Endothelial cell of umbilical vein (primary cell): ENCODE results near the gene ADGRD1. TPM values are rescaled to one million over a fixed set of nuclear protein-coding genes. Genes with fewer than 3 reads are reported as not detected.

ENCODE experiments used
- BruUV-seq: library from RNA; stranded (reverse); fragments of 400-500 nt; replicated peaks from 2 replicates; lab custom pipeline; 2021; lab: Mats Ljungman, UMichigan
- CTCF ChIA-PET: fragments of 300-600, 350-600 bp; sonication (Branson Sonifier 250); formaldehyde crosslinking; loops from one replicate; lab custom pipeline; 2021; ENCODE audit warnings: antibody characterized with exemption, inconsistent platforms; lab: Charles Lee
- POLR2A ChIA-PET: fragments of 300-600, 350-600 bp; sonication (Branson Sonifier 250); formaldehyde crosslinking; loops from one replicate; lab custom pipeline; 2021; ENCODE audit warnings: antibody characterized with exemption, inconsistent platforms; lab: Charles Lee
- DNase-seq: peaks from one replicate; pipeline ENCODE4 v3.0.0-alpha.2; 2011; ENCODE audit warnings: low read depth, low spot score
- FAIRE-seq: peaks from 2 replicates; lab custom pipeline; 2011; peaks lifted over from hg19 to GRCh38; lab: Jason Lieb, UNC
- H2AFZ ChIP-seq: 2 replicates; pipeline ENCODE4 v1.6.0; 2012; ENCODE audit warnings: low read depth, low read length, control low read depth, inconsistent platforms
- H3K27ac ChIP-seq: 2 replicates; pipeline ENCODE4 v1.5.1; 2011; ENCODE audit warnings: low read depth, mild to moderate bottlenecking, control low read depth, low read length, moderate library complexity; ENCODE audit not compliant: insufficient read depth
- H3K27me3 ChIP-seq, 2 experiments: 2 replicates each; pipeline versions ENCODE4 v1.6.0 to v1.6.1; 2011; ENCODE audit warnings: low read length in 2 of 2, mixed read lengths in 1 of 2; ENCODE audit not compliant: control insufficient read depth in 2 of 2, insufficient read depth in 2 of 2
- H3K36me3 ChIP-seq, 2 experiments: 2 replicates in 1 of 2; 3 replicates in 1 of 2; pipeline ENCODE4 v1.5.1; 2011; ENCODE audit warnings: low read length in 2 of 2, mild to moderate bottlenecking in 1 of 2, moderate library complexity in 1 of 2; ENCODE audit not compliant: control insufficient read depth in 2 of 2, insufficient read depth in 2 of 2; ENCODE audit errors: extremely low read depth in 1 of 2
- H3K4me1 ChIP-seq: 3 replicates; pipeline ENCODE4 v1.5.1; 2011; ENCODE audit warnings: mild to moderate bottlenecking, low read length; ENCODE audit not compliant: control insufficient read depth, insufficient read depth; ENCODE audit errors: extremely low read depth
- H3K4me2 ChIP-seq: 2 replicates; pipeline ENCODE4 v1.6.1; 2011; ENCODE audit warnings: low read length, control low read depth, mixed read lengths; ENCODE audit not compliant: insufficient read depth
- H3K4me3 ChIP-seq, 3 experiments: fragments of 200-600 bp in 1 of 3; sonication (generic), shearing (Covaris generic) in 1 of 3; replicated peaks in 1 of 3; 2 replicates each; pipeline ENCODE4 v1.5.1; 2011 to 2016; ENCODE audit warnings: control low read depth in 3 of 3, low read length in 3 of 3, mild to moderate bottlenecking in 2 of 3, inconsistent platforms in 1 of 3, low read depth in 1 of 3, moderate library complexity in 1 of 3; ENCODE audit not compliant: insufficient read depth in 1 of 3
- H3K79me2 ChIP-seq: 2 replicates; pipeline ENCODE4 v1.6.0; 2012; ENCODE audit warnings: low read length, inconsistent platforms; ENCODE audit not compliant: control insufficient read depth, insufficient read depth
- H3K9ac ChIP-seq: replicated peaks from 2 replicates; pipeline ENCODE3; 2011; ENCODE audit warnings: low read length, control low read depth; ENCODE audit not compliant: insufficient read depth; ENCODE audit errors: extremely low read depth
- H3K9me1 ChIP-seq: replicated peaks from 3 replicates; pipeline ENCODE4 v1.6.0; 2011; ENCODE audit warnings: mild to moderate bottlenecking, low read length; ENCODE audit not compliant: control insufficient read depth, insufficient read depth; ENCODE audit errors: extremely low read depth
- H3K9me3 ChIP-seq: replicated peaks from 2 replicates; pipeline ENCODE4 v1.5.1; 2012; ENCODE audit warnings: low read length, inconsistent platforms; ENCODE audit not compliant: control insufficient read depth, insufficient read depth
- H4K20me1 ChIP-seq: replicated peaks from 2 replicates; pipeline ENCODE3; 2011; ENCODE audit warnings: mild to moderate bottlenecking, low read length; ENCODE audit not compliant: control insufficient read depth, insufficient read depth; ENCODE audit errors: extremely low read depth
- CTCF ChIP-seq, 2 donors: IDR thresholded peaks; 1 replicate in 1 of 2; 2 replicates in 1 of 2; pipeline ENCODE4 v1.5.1; 2011; ENCODE audit warnings: low read length in 2 of 2, mild to moderate bottlenecking in 2 of 2, moderate library complexity in 2 of 2, control low read depth in 1 of 2, inconsistent platforms in 1 of 2, low read depth in 1 of 2; ENCODE audit not compliant: insufficient read depth in 1 of 2; ENCODE audit errors: extremely low read depth in 1 of 2
- GATA2 ChIP-seq: IDR thresholded peaks from 2 replicates; pipeline ENCODE4 v1.7.0; 2011; ENCODE audit warnings: low read depth, mild to moderate bottlenecking, moderate library complexity, mixed read lengths, low read length; ENCODE audit not compliant: insufficient read length, insufficient read depth
- JUN ChIP-seq: IDR thresholded peaks from 2 replicates; pipeline ENCODE4 v1.6.1; 2011; ENCODE audit warnings: borderline replicate concordance, low read depth; ENCODE audit not compliant: insufficient read length, insufficient read depth
- MYC ChIP-seq: IDR thresholded peaks from one replicate; pipeline ENCODE4 v1.6.1; 2011; ENCODE audit warnings: mild to moderate bottlenecking, low read depth, low read length
- POLR2A ChIP-seq: IDR thresholded peaks from 2 replicates; pipeline ENCODE4 v1.6.1; 2012; ENCODE audit warnings: low read depth, mild to moderate bottlenecking, control low read depth, low read length
- dilution Hi-C: fragments of 300-500 bp; cut with MboI; formaldehyde crosslinking; loops from one replicate; pipeline ENCODE4 v1.15.0; 2019; ENCODE audit warnings: low sequenced_read_pairs; ENCODE audit not compliant: extremely low pct_ligation_motif_present
- intact Hi-C: fragments of 100-400 bp; cut with micrococcal nuclease; formaldehyde crosslinking; loops from one replicate; pipeline ENCODE4 v1.10.0; 2022
- polyA plus RNA-seq, 4 experiments: library from polyadenylated mRNA; depleted of rRNA in 3 of 4; stranded (reverse) in 3 of 4; unstranded in 1 of 4; fragments of >200 nt; gene quantifications; 2 replicates each; pipeline versions ENCODE4 v1.2.1 to v1.2.3, GENCODE V29; 2011 to 2012; ENCODE audit warnings: missing spikeins in 1 of 4
- total RNA-seq: library from RNA; stranded (reverse); gene quantifications from 2 replicates; pipeline ENCODE4 v1.2.3, GENCODE V29; 2021
- TF ChIP-seq, protein P1 (sequence below): IDR thresholded peaks from 2 replicates; pipeline ENCODE4 v1.6.1; 2011; ENCODE audit not compliant: insufficient read depth, insufficient read length

ADGRD1 gene
- total and polyA plus RNA-seq, 2 donors (not counting 3 experiments of a cell fraction or from before 2014, with no cell fraction given): 0.07 TPM; not detected in 1

- H3K9ac ChIP-seq: no peak overlapping the region
- no TSS peak for BruUV-seq
- no peaks in the 10 kb centered on the region for H3K4me1 ChIP-seq
- FAIRE-seq: no peak
- H3K4me2 ChIP-seq: no peak overlapping the region
- no peaks in the 10 kb centered on the region for H3K36me3 ChIP-seq
- H4K20me1 ChIP-seq: no peaks in the 10 kb centered on the region
- H3K9me3 ChIP-seq: no peaks in the 10 kb centered on the region
- no peaks in the 10 kb centered on the region for H3K9me1 ChIP-seq
- H2AFZ ChIP-seq: no peak overlapping the region
- no peak for DNase-seq
- no peak overlapping the region for H3K27ac ChIP-seq
- no peak overlapping the region for H3K4me3 ChIP-seq
- ChIA-PET CTCF (no interaction called here), POLR2A (no interaction called here)
- no peaks in the 10 kb centered on the region for H3K79me2 ChIP-seq
- dilution Hi-C loops: no loop called here
- intact Hi-C loops: no loop called here
- H3K27me3 ChIP-seq: no peaks in the 10 kb centered on the region
- TF ChIP-seq CTCF (IDR thresholded peaks at IDR 0.05; ENCODE audit: extremely low read depth in 1 of 2, insufficient read depth in 1 of 2, low read depth in 1 of 2, low read length in 2 of 2) (no peak), MYC (no peak), JUN (no peak), GATA2 (no peak), POLR2A (no peak)
- TF ChIP-seq, protein P1, sequence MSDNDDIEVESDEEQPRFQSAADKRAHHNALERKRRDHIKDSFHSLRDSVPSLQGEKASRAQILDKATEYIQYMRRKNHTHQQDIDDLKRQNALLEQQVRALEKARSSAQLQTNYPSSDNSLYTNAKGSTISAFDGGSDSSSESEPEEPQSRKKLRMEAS: no peak
These were observed 139.9 kb downstream of the ADGRD1 start for GRCh38 chr12:131093604-131093955.
